ENCODE data around the gene APBA2. TPM values are rescaled to one million over a fixed set of nuclear protein-coding genes. Genes with fewer than 3 reads are reported as not detected.
A peak's percentile ranks its signal among the peaks of the same experiment; 100 is the strongest.

The APBA2 gene
- total and polyA plus RNA-seq, 2 donors from 2014 or later = 1.0 to 6.1 TPM

DNA sequence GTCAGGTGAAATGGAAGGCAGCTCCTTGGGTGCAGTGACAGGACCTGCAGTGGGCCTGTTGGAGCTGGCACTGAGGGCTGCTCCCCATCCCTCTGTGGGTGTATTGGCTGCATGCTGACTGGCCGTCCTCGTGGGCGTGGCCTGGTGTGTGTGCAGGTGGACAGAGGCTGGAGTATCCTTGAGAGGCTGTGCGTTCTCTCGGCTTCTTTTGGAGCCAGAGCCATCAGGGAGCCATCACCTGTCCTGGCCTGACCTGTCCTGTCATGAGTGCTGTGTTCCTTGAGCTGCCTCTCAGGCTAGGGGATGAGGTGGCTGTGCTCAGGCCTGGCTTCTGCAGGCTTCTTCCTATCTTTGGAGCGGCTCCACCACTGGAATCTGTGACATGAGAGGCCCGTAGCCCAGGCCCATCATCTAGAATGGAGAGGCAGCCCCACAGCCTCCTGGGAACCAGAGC lies 61.5 kb downstream of the APBA2 start:
- no peaks in the 10 kb centered on the region for H3K27me3 ChIP-seq (ENCODE audit: control insufficient read depth, insufficient read depth, low read length)
- no peaks in the 10 kb centered on the region for H3K36me3 ChIP-seq (ENCODE audit: control insufficient read depth in 2 of 3, insufficient read depth in 3 of 3, low read length in 3 of 3)
- H3K27ac ChIP-seq (ENCODE audit: low read depth in 2 of 2, low read length in 2 of 2) = no peak overlapping the region
- no peak overlapping the region for H3K9ac ChIP-seq (ENCODE audit: low read length in 3 of 3)
- no peak for TF ChIP-seq CTCF (IDR thresholded peaks at IDR 0.05; ENCODE audit: borderline replicate concordance, extremely low read depth, insufficient read depth)
- H3K9me3 ChIP-seq (ENCODE audit: control insufficient read depth in 2 of 3, insufficient read depth in 1 of 3, low read length in 3 of 3) = no peaks in the 10 kb centered on the region
- H3K4me3 ChIP-seq (ENCODE audit: low read length in 3 of 3) = no peak overlapping the region
- intact Hi-C loops (cut with DNase I) = no loop called here
- FAIRE-seq = no peak
- peak in 1 of 5 donors; percentile 52 for DNase-seq
- no peaks in the 10 kb centered on the region for H3K4me1 ChIP-seq (ENCODE audit: control insufficient read depth in 2 of 3, insufficient read depth in 2 of 3, low read depth in 1 of 3, low read length in 3 of 3)

DNA sequence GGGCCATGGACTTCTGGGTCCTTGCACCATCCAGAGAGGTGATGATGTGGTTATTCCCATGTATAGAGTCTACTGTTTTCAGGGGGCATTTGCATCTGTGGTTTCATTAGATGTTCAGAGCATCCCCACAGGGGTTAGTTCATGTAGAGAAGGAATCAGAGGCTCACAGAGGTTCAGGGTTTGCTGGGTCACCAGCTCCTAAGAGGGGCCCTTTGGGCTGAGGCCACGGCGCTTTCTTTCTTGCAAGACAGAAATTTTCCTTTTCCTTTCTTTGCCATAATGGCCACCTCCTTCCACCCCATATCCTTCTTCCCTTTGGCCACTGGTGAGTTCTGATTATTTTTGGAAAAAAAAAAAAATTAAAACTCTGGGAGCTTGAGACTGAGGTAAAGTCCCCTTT lies 62.3 kb downstream of the APBA2 start:
- Histone ChIP-seq H3K27me3 (ENCODE audit: control insufficient read depth, insufficient read depth, low read length) (no peaks in the 10 kb centered on the region), H3K36me3 (ENCODE audit: control insufficient read depth in 2 of 3, insufficient read depth in 3 of 3, low read length in 3 of 3) (no peaks in the 10 kb centered on the region), H3K27ac (ENCODE audit: low read depth in 2 of 2, low read length in 2 of 2) (no peak overlapping the region), H3K9me3 (ENCODE audit: control insufficient read depth in 2 of 3, insufficient read depth in 1 of 3, low read length in 3 of 3) (no peaks in the 10 kb centered on the region), H3K9ac (ENCODE audit: low read length in 3 of 3) (no peak overlapping the region), H3K4me1 (ENCODE audit: control insufficient read depth in 2 of 3, insufficient read depth in 2 of 3, low read depth in 1 of 3, low read length in 3 of 3) (no peaks in the 10 kb centered on the region), H3K4me3 (ENCODE audit: low read length in 3 of 3) (no peak overlapping the region)
- TF ChIP-seq CTCF (IDR thresholded peaks at IDR 0.05; ENCODE audit: borderline replicate concordance, extremely low read depth, insufficient read depth) = no peak
- DNase-seq = peak in 2 of 5 donors; percentile 5 to 18
- FAIRE-seq = no peak
- intact Hi-C loops (cut with DNase I) = no loop called here

DNA sequence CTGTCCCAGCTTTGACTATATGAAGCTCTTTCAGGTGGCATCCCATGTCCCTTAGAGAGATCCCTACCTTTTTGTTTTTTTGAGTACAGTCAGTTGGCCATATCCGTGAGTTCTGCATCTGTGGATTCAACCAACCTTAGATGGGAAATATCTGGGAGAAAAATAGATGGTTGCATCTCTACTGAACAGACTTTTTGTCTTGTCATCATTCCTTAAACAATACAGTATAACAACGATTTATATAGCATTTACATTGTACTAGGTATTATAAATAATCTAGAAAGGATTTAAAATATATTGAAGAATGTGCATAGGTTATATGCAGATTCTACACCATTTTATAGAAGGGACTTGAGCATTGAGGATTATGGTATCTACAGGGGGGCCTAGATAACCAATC lies 65.1 kb downstream of the APBA2 start:
- Histone ChIP-seq H3K27me3 (ENCODE audit: control insufficient read depth, insufficient read depth, low read length) (no peaks in the 10 kb centered on the region), H3K27ac (ENCODE audit: low read depth in 2 of 2, low read length in 2 of 2) (no peak overlapping the region), H3K9me3 (ENCODE audit: control insufficient read depth in 2 of 3, insufficient read depth in 1 of 3, low read length in 3 of 3) (no peaks in the 10 kb centered on the region), H3K36me3 (ENCODE audit: control insufficient read depth in 2 of 3, insufficient read depth in 3 of 3, low read length in 3 of 3) (no peaks in the 10 kb centered on the region), H3K9ac (ENCODE audit: low read length in 3 of 3) (no peak overlapping the region), H3K4me3 (ENCODE audit: low read length in 3 of 3) (no peak overlapping the region), H3K4me1 (ENCODE audit: control insufficient read depth in 2 of 3, insufficient read depth in 2 of 3, low read depth in 1 of 3, low read length in 3 of 3) (peaks cover 0 to 5% (median 0%) of the 10 kb centered on the region in 3 donors)
- no peak for TF ChIP-seq CTCF (IDR thresholded peaks at IDR 0.05; ENCODE audit: borderline replicate concordance, extremely low read depth, insufficient read depth)
- FAIRE-seq (no peak), DNase-seq (no peak)
- intact Hi-C loops (cut with DNase I) = no loop called here
